NCI-H2107 (cell line): ENCODE measurements around the gene KIF5B.
A peak's percentile ranks its signal among the peaks of the same experiment; 100 is the strongest.
"Not testable (repeated sequence)": the region's sequence is repeated elsewhere in the genome, so short reads cannot be mapped to it uniquely, and the experiment has no call there.

ENCODE experiments used
- DNase-seq: peaks from one replicate; lab custom pipeline; 2025; lab: John Stamatoyannopoulos, UW

Gene KIF5B

GRCh38 chr10:32056136-32057035 lies at the start of gene KIF5B:
Gene KIF5B, minus strand, starts transcription at chr10:32056425. Its CDS starts 452 bp downstream, at chr10:32055973.
- peak; percentile 45 for DNase-seq

- DNase-seq: no peak
Observed at GRCh38 chr10:32105782-32106382, 49.7 kb upstream of the KIF5B start.

- DNase-seq: no peak
Observed at GRCh38 chr10:32104622-32105509, 48.6 kb upstream of the KIF5B start.

GRCh38 chr10:32104181-32104580 lies 48.0 kb upstream of the KIF5B start:
- no peak for DNase-seq

- no peak for DNase-seq
Observed at GRCh38 chr10:32103721-32104120, 47.5 kb upstream of the KIF5B start.

GRCh38 chr10:32098566-32099259 lies 42.5 kb upstream of the KIF5B start:
- DNase-seq: not testable (repeated sequence)

- no peak for DNase-seq
Observed at GRCh38 chr10:32095116-32095733, 39.0 kb upstream of the KIF5B start.

GRCh38 chr10:32093650-32094049 lies 37.4 kb upstream of the KIF5B start:
- no peak for DNase-seq

- DNase-seq: no peak
Observed at GRCh38 chr10:32091046-32091445, 34.8 kb upstream of the KIF5B start.

- DNase-seq: no peak
Observed at GRCh38 chr10:32084185-32084851, 28.1 kb upstream of the KIF5B start.

- no peak for DNase-seq
Observed at GRCh38 chr10:32077896-32078485, 21.8 kb upstream of the KIF5B start.

- no peak for DNase-seq
Observed at GRCh38 chr10:32073659-32074058, 17.4 kb upstream of the KIF5B start.

GRCh38 chr10:32073128-32073527 lies 16.9 kb upstream of the KIF5B start:
- DNase-seq: no peak

- DNase-seq: no peak
Observed at GRCh38 chr10:32072025-32072800, 16.0 kb upstream of the KIF5B start.

- no peak for DNase-seq
Observed at GRCh38 chr10:32070645-32071044, 14.4 kb upstream of the KIF5B start.

- no peak for DNase-seq
Observed at GRCh38 chr10:32068569-32068968, 12.3 kb upstream of the KIF5B start.

GRCh38 chr10:32067931-32068330 lies 11.7 kb upstream of the KIF5B start:
- DNase-seq: not testable (repeated sequence)

GRCh38 chr10:32065856-32066255 lies 9.6 kb upstream of the KIF5B start:
- no peak for DNase-seq

GRCh38 chr10:32061440-32061839 lies 5.2 kb upstream of the KIF5B start:
- DNase-seq: no peak

GRCh38 chr10:32060347-32060746 lies 4.1 kb upstream of the KIF5B start:
- DNase-seq: no peak
